Embryonic facial prominence (tissue), 1 donor: ENCODE data around the gene MX1.

Source experiments
- DNase-seq: peaks from one replicate; pipeline ENCODE4 v3.0.0-alpha.2; 2016; ENCODE audit errors: extremely low spot score

Gene MX1

GRCh38 chr21:41431788-41432548 is 5.9 kb downstream of the MX1 start:
- no peak for DNase-seq

- no peak for DNase-seq
Measured at GRCh38 chr21:41432562-41433460, 6.8 kb downstream of the MX1 start.

GRCh38 chr21:41433566-41433965 is 7.5 kb downstream of the MX1 start:
- DNase-seq: no peak

GRCh38 chr21:41435706-41436105 is 9.7 kb downstream of the MX1 start:
- DNase-seq: no peak

GRCh38 chr21:41437729-41438128 is 11.7 kb downstream of the MX1 start:
- no peak for DNase-seq

- DNase-seq: no peak
Measured at GRCh38 chr21:41438425-41439113, 12.5 kb downstream of the MX1 start.

- no peak for DNase-seq
Measured at GRCh38 chr21:41439248-41439647, 13.2 kb downstream of the MX1 start.

GRCh38 chr21:41441546-41441945 is 15.5 kb downstream of the MX1 start:
- DNase-seq: no peak

- no peak for DNase-seq
Measured at GRCh38 chr21:41442481-41443186, 16.6 kb downstream of the MX1 start.

GRCh38 chr21:41443562-41443961 is 17.5 kb downstream of the MX1 start:
- no peak for DNase-seq

GRCh38 chr21:41444703-41445464 is 18.8 kb downstream of the MX1 start:
- DNase-seq: no peak

- DNase-seq: no peak
Measured at GRCh38 chr21:41445465-41445862, 19.4 kb downstream of the MX1 start.

GRCh38 chr21:41446586-41446985 is 20.5 kb downstream of the MX1 start:
- DNase-seq: no peak

- DNase-seq: no peak
Measured at GRCh38 chr21:41447356-41447755, 21.3 kb downstream of the MX1 start.

GRCh38 chr21:41449613-41450012 is 23.6 kb downstream of the MX1 start:
- no peak for DNase-seq

GRCh38 chr21:41451753-41452676 is 26.0 kb downstream of the MX1 start:
- no peak for DNase-seq

GRCh38 chr21:41453198-41453597 is 27.2 kb downstream of the MX1 start:
- no peak for DNase-seq

- no peak for DNase-seq
Measured at GRCh38 chr21:41453761-41454160, 27.7 kb downstream of the MX1 start.

GRCh38 chr21:41458121-41458520 is 32.1 kb downstream of the MX1 start:
- no peak for DNase-seq

- no peak for DNase-seq
Measured at GRCh38 chr21:41458559-41458958, 32.5 kb downstream of the MX1 start.
